Fibroblast of skin of left biceps (primary cell): Measurements from ENCODE around the gene ANKRD35.
"Not testable (repeated sequence)": the region's sequence is repeated elsewhere in the genome, so short reads cannot be mapped to it uniquely, and the experiment has no call there.

Experiments
- DNase-seq, 2 experiments: peaks; one replicate each; pipeline ENCODE4 v3.0.0-alpha.2; 2013; ENCODE audit warnings: low read depth in 2 of 2

ANKRD35 gene

DNA sequence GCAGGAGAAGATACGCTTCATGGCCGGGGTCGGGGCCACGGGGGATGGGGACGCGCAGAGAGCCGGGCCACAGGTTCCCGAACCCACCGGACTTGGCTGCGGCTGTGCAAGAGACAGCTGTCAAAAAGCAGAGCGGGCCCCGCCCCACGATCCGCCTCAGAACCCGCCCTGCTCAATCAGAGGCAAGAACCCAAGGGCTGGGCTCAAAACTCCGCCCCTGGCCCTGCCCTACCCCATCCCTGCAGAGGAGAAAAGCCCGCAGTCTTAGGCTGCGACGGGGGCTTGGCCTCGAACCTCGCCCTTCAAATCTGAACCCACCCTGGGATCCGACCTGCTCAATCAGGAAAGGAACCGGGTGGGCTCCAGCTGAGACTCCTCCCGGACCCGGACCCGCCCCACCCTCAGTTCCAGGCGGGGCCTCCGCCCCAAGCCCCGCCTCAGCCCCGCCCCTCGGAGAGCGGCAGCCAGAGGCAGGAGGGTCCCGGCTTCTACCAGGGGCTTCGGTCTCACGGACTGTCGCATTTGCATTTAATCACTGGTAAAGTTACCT lies at the start of gene ANKRD35:
TSS of gene ANKRD35 (minus strand) at position 129 of the 550 bp plus-strand sequence. CDS start at position 21, 108 bp downstream.
- no peak for DNase-seq

DNA sequence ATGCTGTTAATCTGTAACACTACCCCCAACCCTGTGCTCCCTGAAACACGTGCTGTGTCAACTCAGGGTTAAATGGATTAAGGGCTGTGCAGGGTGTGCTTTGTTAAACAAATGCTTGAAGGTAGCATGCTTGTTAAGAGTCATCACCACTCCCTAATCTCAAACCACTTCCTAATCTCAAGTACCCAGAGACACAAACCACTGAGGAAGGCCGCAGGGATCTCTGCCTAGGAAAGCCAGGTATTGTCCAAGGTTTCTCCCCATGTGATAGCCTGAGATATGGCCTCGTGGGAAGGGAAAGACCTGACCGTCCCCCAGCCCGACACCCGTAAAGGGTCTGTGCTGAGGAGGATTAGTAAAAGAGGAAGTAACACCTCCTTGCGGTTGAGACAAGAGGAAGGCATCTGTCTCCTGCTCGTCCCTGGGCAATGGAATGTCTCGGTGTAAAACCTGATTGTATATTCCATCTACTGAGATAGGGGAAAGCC lies 46.9 kb upstream of the ANKRD35 start:
- DNase-seq = not testable (repeated sequence)

- DNase-seq = no peak
Observed at GRCh38 chr1:145927916-145928643, 42.4 kb upstream of the ANKRD35 start.

GRCh38 chr1:145927063-145927886 lies 41.6 kb upstream of the ANKRD35 start, which contains the start of gene RBM8A:
Gene RBM8A (minus strand): TSS chr1:145927484. CDS start chr1:145927426, 58 bp downstream.
- peak; percentile 95 for DNase-seq

- no peak for DNase-seq
Observed at GRCh38 chr1:145926686-145927062, 41.0 kb upstream of the ANKRD35 start.

- DNase-seq = no peak
Observed at GRCh38 chr1:145922266-145922665, 36.6 kb upstream of the ANKRD35 start.

- DNase-seq = not testable (repeated sequence)
Observed at GRCh38 chr1:145920297-145920696, 34.6 kb upstream of the ANKRD35 start.

DNA sequence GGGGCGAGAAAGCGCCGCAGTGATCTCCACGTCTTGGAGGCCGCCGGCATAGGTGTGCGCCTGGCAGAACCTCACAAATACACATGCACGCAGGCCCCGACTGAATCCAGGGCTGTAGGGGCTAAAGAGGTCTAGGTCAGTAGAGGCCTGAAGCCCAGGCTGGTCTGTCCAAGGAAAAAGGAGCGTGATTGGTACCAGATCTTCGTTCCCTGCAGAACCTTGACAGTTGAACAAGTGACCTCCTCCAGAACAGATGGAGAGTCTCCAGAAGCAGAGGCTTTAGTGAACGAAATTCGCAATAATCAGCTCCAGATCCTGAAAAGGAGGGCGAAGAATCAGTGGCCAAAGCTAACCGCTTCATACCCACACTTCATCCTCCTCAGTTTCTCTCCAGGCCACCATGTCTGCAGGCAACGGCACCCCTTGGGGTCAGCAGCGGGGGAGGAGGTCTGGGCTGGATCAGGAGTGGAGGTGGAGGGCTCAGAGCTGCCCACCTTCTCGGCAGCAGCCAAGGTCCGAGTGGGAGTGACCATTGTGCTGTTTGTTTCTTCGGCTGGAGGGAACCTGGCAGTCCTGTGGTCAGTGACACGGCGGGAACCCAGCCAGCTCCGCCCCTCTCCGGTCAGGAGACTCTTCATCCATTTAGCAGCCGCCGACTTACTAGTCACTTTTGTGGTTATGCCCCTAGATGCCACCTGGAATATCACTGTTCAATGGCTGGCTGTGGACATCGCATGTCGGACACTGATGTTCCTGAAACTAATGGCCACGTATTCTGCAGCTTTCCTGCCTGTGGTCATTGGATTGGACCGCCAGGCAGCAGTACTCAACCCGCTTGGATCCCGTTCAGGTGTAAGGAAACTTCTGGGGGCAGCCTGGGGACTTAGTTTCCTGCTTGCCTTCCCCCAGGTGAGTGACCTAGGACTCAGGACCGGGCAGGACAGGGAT lies 33.6 kb upstream of the ANKRD35 start:
- no peak for DNase-seq

- DNase-seq = peak; percentile 70
Observed at GRCh38 chr1:145918144-145918991, 32.7 kb upstream of the ANKRD35 start, which contains the start of gene PEX11B. Gene PEX11B (minus strand): TSS chr1:145918717. CDS start chr1:145918688, 29 bp downstream.

- no peak for DNase-seq
Observed at GRCh38 chr1:145917595-145917994, 31.9 kb upstream of the ANKRD35 start.

- DNase-seq = no peak
Observed at GRCh38 chr1:145916745-145917144, 31.1 kb upstream of the ANKRD35 start.

- DNase-seq = no peak
Observed at GRCh38 chr1:145912128-145912641, 26.5 kb upstream of the ANKRD35 start.

- DNase-seq = peak; percentile 27 to 38
Observed at GRCh38 chr1:145908653-145909052, 23.0 kb upstream of the ANKRD35 start.

GRCh38 chr1:145906954-145907753 lies 21.5 kb upstream of the ANKRD35 start:
- DNase-seq = no peak

- no peak for DNase-seq
Observed at GRCh38 chr1:145901312-145902021, 15.8 kb upstream of the ANKRD35 start.

DNA sequence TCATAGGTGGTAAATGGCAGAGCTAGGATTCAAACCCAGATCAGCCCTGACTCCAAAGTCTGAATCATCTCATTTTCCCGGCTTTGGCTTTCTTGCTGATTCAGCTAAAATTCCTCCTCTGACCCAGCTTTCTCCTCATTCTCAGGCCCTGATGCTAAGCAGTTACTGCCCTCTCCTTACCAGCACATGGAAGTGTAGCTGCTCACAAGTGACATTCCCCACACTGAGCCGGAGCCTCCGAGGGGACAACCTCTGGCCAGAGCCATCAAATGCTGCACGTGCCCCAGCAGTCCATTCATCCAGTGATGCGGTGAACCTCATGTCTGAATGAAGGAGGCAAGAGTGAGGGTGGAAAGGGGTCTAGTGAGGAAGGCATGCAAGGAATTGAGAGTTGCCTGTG lies 13.1 kb upstream of the ANKRD35 start:
- DNase-seq = no peak

GRCh38 chr1:145897969-145898368 lies 12.3 kb upstream of the ANKRD35 start:
- DNase-seq = no peak

DNA sequence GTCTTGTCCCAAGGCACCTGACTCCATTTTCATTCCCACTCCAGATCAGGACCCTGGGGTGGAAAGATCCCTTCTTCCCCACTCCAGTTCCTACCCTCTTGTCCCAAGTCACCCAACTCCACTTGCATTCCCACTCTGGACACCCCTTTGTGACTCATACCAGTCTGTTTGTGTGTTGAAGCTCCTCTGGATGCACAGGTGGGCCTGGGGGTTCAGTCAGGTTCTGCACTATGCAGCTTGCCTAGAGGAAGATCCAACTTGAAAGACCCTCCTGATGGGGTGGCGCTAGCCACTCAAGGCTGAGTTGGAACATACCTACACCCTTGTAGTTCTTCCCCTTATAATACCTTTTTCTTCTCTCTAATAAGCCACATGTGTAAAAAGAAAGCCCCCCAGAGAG lies 9.8 kb upstream of the ANKRD35 start:
- DNase-seq = no peak
